ENCODE data around the gene COL6A3. TPM values are rescaled to one million over a fixed set of nuclear protein-coding genes. Genes with fewer than 3 reads are reported as not detected.

The COL6A3 gene
- total RNA-seq, 4 donors from 2014 or later: 432 to 983 (median 750) TPM

DNA sequence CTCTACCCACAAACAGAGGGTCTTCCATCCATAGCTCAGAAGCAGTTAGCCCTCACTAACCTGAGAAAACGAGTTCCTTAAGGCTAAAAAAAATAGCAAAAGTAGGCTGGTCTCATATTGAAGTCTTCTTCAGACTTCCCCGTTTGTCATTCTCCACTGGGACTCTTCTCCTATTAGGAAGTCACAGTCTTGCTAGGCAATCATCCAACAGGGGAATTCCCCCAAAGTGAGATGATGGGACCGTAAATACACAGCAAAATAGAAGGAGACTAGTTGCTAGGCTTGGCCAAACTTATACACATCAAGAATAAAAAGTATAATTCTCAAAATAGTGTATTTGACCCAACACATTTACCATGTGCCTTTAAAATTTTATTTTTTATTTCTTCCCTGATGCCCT lies 34.3 kb downstream of the COL6A3 start:
- TF ChIP-seq, protein P1, sequence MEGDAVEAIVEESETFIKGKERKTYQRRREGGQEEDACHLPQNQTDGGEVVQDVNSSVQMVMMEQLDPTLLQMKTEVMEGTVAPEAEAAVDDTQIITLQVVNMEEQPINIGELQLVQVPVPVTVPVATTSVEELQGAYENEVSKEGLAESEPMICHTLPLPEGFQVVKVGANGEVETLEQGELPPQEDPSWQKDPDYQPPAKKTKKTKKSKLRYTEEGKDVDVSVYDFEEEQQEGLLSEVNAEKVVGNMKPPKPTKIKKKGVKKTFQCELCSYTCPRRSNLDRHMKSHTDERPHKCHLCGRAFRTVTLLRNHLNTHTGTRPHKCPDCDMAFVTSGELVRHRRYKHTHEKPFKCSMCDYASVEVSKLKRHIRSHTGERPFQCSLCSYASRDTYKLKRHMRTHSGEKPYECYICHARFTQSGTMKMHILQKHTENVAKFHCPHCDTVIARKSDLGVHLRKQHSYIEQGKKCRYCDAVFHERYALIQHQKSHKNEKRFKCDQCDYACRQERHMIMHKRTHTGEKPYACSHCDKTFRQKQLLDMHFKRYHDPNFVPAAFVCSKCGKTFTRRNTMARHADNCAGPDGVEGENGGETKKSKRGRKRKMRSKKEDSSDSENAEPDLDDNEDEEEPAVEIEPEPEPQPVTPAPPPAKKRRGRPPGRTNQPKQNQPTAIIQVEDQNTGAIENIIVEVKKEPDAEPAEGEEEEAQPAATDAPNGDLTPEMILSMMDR (IDR thresholded peaks at IDR 0.05; ENCODE audit: low read depth): no peak

DNA sequence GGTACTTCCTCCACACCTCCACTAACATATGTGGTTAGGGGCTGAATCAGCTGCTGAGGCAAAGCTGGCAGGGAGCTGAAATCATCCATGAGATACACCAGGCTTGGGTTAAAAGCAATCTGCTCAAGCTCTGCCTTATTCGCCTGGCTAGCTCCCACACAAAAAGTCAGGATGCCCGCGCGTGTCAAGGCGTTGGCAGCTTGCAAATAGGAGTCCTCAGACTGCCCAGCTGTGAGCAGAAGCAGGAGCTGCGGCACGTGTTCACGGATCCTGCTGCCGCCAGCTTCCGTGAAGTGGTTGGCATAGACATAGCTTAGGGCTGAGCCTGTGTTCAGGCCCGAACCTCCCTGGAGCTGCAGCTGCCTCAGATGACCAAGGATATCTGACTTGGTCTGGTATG lies 35.3 kb downstream of the COL6A3 start:
- TF ChIP-seq, protein P1 (IDR thresholded peaks at IDR 0.05; ENCODE audit: low read depth): no peak

DNA sequence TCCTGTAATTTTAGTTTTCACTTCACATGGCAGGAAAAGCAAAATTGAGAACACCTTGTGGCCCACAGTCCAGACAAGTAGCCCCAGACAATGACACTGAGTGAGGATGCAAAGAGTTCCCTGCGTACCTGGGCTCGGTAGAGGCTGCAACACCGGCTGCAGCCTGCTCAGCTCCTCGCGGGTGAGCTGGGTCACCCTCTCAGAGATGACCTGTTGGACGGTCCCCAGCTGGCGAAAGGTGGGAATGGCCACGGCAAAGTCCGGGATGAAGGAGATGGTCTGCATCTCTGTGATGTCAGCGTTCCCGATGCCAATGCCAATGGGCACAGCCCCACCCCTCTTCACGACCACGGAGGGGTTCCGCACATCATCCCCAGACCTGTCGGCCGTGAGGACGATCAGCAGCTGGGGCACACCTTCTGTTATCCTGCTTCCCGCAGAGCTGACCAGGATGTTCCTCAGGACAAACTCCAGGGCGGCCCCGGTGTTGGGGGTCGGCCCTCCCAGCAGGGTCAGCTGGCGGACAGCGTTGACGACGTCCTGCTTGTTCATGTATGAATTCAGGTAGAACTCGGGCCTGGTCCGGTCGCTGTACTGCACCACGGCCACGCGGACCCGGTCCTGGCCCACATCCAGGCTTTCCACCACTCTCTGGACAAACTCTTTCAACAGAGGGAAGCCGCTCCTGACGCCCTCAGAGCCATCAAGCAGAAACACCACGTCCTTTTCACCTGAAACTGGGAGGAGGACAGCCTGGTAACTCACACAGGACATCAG lies 39.5 kb downstream of the COL6A3 start:
- TF ChIP-seq, protein P1 (IDR thresholded peaks at IDR 0.05; ENCODE audit: low read depth): no peak

DNA sequence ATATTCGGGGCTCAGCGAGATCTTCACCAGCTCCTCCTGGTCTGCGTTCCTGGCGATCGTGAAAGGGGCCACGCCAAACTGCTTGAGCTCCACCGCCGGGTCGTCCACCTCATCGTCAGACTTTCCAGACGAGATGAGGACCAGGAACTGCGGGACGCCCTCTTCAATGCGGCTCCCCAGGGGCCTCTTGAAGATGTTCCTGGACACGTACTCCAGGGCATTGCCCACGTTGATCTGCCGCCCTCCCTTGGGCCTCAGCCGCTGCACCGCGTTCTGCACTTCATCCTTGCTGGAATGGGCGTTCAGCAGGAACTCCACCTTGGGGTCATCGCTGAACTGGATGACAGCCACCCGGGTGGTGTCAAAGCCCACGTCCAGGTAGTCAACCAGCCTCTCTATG lies 42.1 kb downstream of the COL6A3 start:
- TF ChIP-seq, protein P1 (IDR thresholded peaks at IDR 0.05; ENCODE audit: low read depth): no peak

DNA sequence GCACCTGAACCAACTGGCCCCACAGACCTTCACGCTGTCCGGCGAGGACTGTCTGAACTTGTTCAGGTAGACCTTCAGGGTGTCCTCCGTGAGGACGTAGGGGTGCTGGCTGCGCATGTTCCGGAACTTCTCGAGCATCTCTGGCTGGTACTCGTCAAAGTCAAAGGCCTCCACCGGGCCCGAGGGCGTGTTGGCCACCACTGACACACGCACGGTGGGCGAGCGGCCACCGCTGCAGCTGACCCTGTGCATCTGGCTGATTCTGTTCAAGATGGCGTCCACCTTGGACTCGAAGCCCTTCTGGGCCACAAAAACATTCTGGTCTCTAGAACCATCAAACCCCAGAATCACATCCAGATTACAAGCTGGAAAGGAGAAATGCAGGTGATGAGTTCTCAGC lies 48.3 kb downstream of the COL6A3 start:
- TF ChIP-seq, protein P1 (IDR thresholded peaks at IDR 0.05; ENCODE audit: low read depth): no peak

DNA sequence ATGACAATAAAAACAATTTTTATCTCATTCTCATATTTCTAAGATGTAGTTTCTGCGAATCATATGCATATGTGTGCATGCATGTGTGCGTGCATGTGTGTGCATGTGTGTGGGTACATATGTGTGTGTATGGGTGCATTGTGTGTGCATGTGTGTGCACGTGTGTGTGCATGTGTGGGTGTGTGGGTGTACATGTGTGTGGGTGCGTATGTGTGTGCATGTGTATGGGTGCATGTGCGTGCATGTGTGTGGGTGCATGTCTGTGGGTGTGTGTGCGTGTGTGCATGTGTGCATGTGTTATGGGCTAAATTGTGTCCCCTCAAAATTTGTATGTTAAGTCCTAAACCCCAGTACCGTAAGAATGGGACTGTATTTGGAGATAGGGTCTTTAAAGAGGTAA lies 49.3 kb downstream of the COL6A3 start:
- TF ChIP-seq, protein P1 (IDR thresholded peaks at IDR 0.05; ENCODE audit: low read depth): no peak

DNA sequence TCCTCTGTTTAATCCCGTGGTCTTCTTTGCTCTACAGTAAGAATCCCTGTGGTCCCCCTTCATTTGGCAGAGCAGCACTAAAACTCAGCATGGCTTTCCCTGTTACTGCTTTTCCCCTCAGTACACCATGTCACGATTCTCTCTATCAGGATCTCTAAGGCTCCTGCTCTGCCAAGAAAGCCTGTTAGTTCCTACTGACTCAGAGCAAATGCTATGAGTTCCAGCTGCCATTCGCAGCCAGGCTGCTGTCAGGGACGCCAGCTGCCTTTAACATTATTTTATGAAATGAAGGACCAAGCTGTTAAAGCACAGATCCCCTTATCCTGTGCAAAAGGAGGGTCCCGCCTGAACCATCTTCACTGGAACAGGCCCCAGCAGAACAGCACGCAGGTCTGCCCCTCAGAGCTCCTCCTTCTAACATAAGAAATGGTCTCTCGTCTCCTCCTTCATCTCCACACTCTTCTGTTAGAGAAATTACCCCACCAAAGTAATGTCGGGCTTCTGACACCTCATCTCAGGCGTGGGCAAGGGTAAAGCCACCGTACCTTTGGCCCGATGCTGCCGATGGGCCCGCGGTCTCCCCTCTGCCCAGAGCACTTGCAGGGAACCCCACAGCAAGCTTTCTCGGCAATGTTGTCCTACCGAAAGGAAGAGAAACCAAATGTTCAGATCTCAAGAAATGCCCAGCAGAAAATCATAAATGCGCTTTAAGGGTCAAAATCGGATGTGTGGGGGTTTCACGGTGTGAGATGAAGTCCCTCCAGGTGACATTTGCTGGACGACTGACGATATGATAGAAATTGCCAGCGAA lies 52.6 kb downstream of the COL6A3 start:
- TF ChIP-seq, protein P1 (IDR thresholded peaks at IDR 0.05; ENCODE audit: low read depth): no peak

Data from subcutaneous adipose tissue (tissue), 4 donors.